Mucosa of descending colon (tissue), 3 donors: Measurements from ENCODE around the gene GATA5. TPM values are rescaled to one million over a fixed set of nuclear protein-coding genes. Genes with fewer than 3 reads are reported as not detected.

Experiments
- ATAC-seq: fragments of 200-7000 bp; cut with Tn5 transposase; one replicate; pipeline ENCODE4 v1.9.1; 2020; ENCODE audit warnings: mild to moderate bottlenecking, moderate library complexity
- DNase-seq, 3 donors: peaks; one replicate each; pipeline ENCODE4 v3.0.0-alpha.2; 2020
- H3K36me3 ChIP-seq: fragments of 200-600 bp; one replicate; pipeline ENCODE4 v1.8.0; 2021; ENCODE audit warnings: low read depth, mild to moderate bottlenecking
- H3K4me1 ChIP-seq: fragments of 200-600 bp; one replicate; pipeline ENCODE4 v1.8.0; 2021; ENCODE audit warnings: low read depth, mild to moderate bottlenecking
- H3K4me3 ChIP-seq: fragments of 200-600 bp; one replicate; pipeline ENCODE4 v1.8.0; 2021; ENCODE audit warnings: mild to moderate bottlenecking
- H3K9me3 ChIP-seq: fragments of 200-600 bp; one replicate; pipeline ENCODE4 v1.8.0; 2021; ENCODE audit warnings: mild to moderate bottlenecking
- CTCF ChIP-seq: fragments of 200-600 bp; IDR thresholded peaks from one replicate; pipeline ENCODE4 v1.8.0; 2022; ENCODE audit warnings: antibody characterized with exemption, mild to moderate bottlenecking
- intact Hi-C, 2 donors: fragments of 100-400 bp; cut with DNase I in 1 of 2; cut with micrococcal nuclease in 1 of 2; formaldehyde crosslinking; loops; one replicate each; pipeline versions ENCODE4 v1.11.0 to v1.11.1; 2022; cut with DNase I, micrococcal nuclease
- total RNA-seq, 3 donors: library from RNA; stranded (reverse); fragmentation: NEBNext Ultra II Directional in 2 of 3; extraction: Animal tissue kit (Norgen Biotek cat#: 25700) in 2 of 3; gene quantifications; one replicate each; pipeline versions ENCODE4 v1.2.1 to v1.2.4, GENCODE V29; 2021 to 2023
- donor health status: DM: no; HTN: no; CAD: no; lungs with moderate emphysema.
- donor health status: DM: no; HTN: no; CAD: no.
- donor health status: DM: no; HTN: yes; CAD: no.

The GATA5 gene
- total RNA-seq, 3 donors from 2014 or later = 0.14 to 0.22 TPM; not detected in 1

- DNase-seq (peak in 2 of 3 donors; percentile 46 to 48), ATAC-seq (peak; percentile 72)
- H3K36me3 ChIP-seq = no peaks in the 10 kb centered on the region
- H3K9me3 ChIP-seq = no peaks in the 10 kb centered on the region
- H3K4me3 ChIP-seq = no peak overlapping the region
- H3K4me1 ChIP-seq = peaks cover 5% of the 10 kb centered on the region
- intact Hi-C loops = no loop called here
- TF ChIP-seq CTCF = peak; percentile 33
Measured at GRCh38 chr20:62449951-62450691, 25.7 kb downstream of the GATA5 start.

GRCh38 chr20:62448788-62449187, 27.0 kb downstream of the GATA5 start:
- Histone ChIP-seq H3K4me3 (no peak overlapping the region), H3K4me1 (peaks cover 5% of the 10 kb centered on the region), H3K36me3 (no peaks in the 10 kb centered on the region), H3K9me3 (no peaks in the 10 kb centered on the region)
- no peak for TF ChIP-seq CTCF
- ATAC-seq (no peak), DNase-seq (no peak)
- intact Hi-C loops = no loop called here

GRCh38 chr20:62448038-62448437, 27.8 kb downstream of the GATA5 start:
- Histone ChIP-seq H3K4me1 (peaks cover 5% of the 10 kb centered on the region), H3K4me3 (no peak overlapping the region), H3K9me3 (no peaks in the 10 kb centered on the region), H3K36me3 (no peaks in the 10 kb centered on the region)
- ATAC-seq (no peak), DNase-seq (no peak)
- TF ChIP-seq CTCF = no peak
- intact Hi-C loops = no loop called here

- H3K4me3 ChIP-seq = no peak overlapping the region
- H3K9me3 ChIP-seq = no peaks in the 10 kb centered on the region
- no peak for DNase-seq
- no peak for TF ChIP-seq CTCF
- intact Hi-C loops = no loop called here
- peaks cover 5% of the 10 kb centered on the region for H3K4me1 ChIP-seq
- no peaks in the 10 kb centered on the region for H3K36me3 ChIP-seq
- no peak for ATAC-seq
Measured at GRCh38 chr20:62446888-62447869, 28.6 kb downstream of the GATA5 start.

GRCh38 chr20:62446481-62446880, 29.3 kb downstream of the GATA5 start:
- no peak for ATAC-seq
- DNase-seq = no peak
- intact Hi-C loops = no loop called here
- H3K4me3 ChIP-seq = no peak overlapping the region
- TF ChIP-seq CTCF = no peak
- H3K36me3 ChIP-seq = no peaks in the 10 kb centered on the region
- H3K4me1 ChIP-seq = peaks cover 5% of the 10 kb centered on the region
- H3K9me3 ChIP-seq = no peaks in the 10 kb centered on the region
